K562 (cell line): Measurements from ENCODE around the gene SGPP2.
"Not testable (repeated sequence)": the region's sequence is repeated elsewhere in the genome, so short reads cannot be mapped to it uniquely, and the experiment has no call there.

Experiments used
- CREB5 ChIP-seq: fragments of 250-450 bp; sonication (Bioruptor Pico); IDR thresholded peaks from 2 replicates; pipeline ENCODE4 v1.5.0; 2020; ENCODE audit warnings: mild to moderate bottlenecking
- NFATC3 ChIP-seq: fragments of 450-650 bp; IDR thresholded peaks from 2 replicates; pipeline ENCODE4 v1.6.1; 2017; ENCODE audit warnings: mild to moderate bottlenecking
- PHF21A ChIP-seq: fragments of 450-650 bp; IDR thresholded peaks from 2 replicates; pipeline ENCODE4 v1.6.1; 2017; ENCODE audit warnings: low read depth, borderline replicate concordance
- RHOXF2B ChIP-seq: fragments of 250-450 bp; sonication (Bioruptor Pico); conservative IDR thresholded peaks from 2 replicates; pipeline ENCODE4 v1.5.1; 2021
- SIX5 ChIP-seq, 2 experiments: IDR thresholded peaks; 2 replicates each; pipeline ENCODE4 v1.6.1; 2011; ENCODE audit warnings: low read length in 2 of 2, borderline replicate concordance in 1 of 2, low read depth in 1 of 2, mild to moderate bottlenecking in 1 of 2, moderate library complexity in 1 of 2; ENCODE audit not compliant: insufficient read depth in 1 of 2
- TF ChIP-seq, protein P1 (sequence below): sonication (generic); formaldehyde crosslinking; IDR thresholded peaks from 2 replicates; pipeline ENCODE4 v1.9.0; 2022; ENCODE audit warnings: mild to moderate bottlenecking, missing genetic modification reagents

DNA sequence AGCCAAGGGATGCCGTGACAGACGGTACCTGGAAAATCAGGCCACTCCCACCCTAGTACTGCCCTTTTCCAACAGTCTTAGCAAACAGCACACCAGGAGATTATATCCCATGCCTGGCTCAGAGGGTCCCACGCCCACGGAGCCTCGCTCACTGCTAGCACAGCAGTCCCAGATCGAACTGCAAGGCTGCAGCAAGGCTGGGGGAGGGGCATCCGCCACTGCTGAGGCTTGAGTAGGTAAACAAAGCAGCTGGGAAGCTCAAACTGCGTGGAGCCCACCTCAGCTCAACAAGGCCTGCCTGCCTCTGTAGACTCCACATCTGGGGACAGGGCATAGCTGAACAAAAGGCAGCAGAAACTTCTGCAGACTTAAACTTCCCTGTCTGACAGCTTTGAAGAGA is 160.2 kb downstream of the SGPP2 start:
- TF ChIP-seq RHOXF2B; SIX5 (IDR thresholded peaks at IDR 0.05; ENCODE audit: borderline replicate concordance in 1 of 2, insufficient read depth in 1 of 2, low read depth in 1 of 2, low read length in 2 of 2); CREB5 (CRISPR knock-in tag); PHF21A; NFATC3: not testable (repeated sequence)
- TF ChIP-seq, protein P1, sequence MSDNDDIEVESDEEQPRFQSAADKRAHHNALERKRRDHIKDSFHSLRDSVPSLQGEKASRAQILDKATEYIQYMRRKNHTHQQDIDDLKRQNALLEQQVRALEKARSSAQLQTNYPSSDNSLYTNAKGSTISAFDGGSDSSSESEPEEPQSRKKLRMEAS (CRISPR knock-in tag): not testable (repeated sequence)
